Ovary (tissue), 9 donors: ENCODE results near the gene LIFR. TPM values are rescaled to one million over a fixed set of nuclear protein-coding genes. Genes with fewer than 3 reads are reported as not detected.

ENCODE experiments used
- DNase-seq, 5 donors: peaks; one replicate each; pipeline ENCODE4 v3.0.0-alpha.2; 2019 to 2020
- H3K27ac ChIP-seq, 2 donors: fragments of 200-600 bp; one replicate each; pipeline versions ENCODE4 v1.5.1 to v1.8.0; 2019 to 2022
- H3K27me3 ChIP-seq: fragments of 200-600 bp; one replicate; pipeline ENCODE4 v1.8.0; 2022
- H3K36me3 ChIP-seq: fragments of 200-600 bp; sonication (generic); one replicate; pipeline ENCODE4 v1.5.1; 2019
- H3K4me1 ChIP-seq: one replicate; pipeline ENCODE4 v1.8.1; 2013; ENCODE audit warnings: mild to moderate bottlenecking, moderate library complexity; ENCODE audit not compliant: insufficient read depth
- H3K4me3 ChIP-seq: fragments of 200-600 bp; sonication (generic); one replicate; pipeline ENCODE4 v1.5.1; 2017
- H3K9me3 ChIP-seq, 2 donors: fragments of 200-600 bp in 1 of 2; sonication (generic) in 1 of 2; one replicate each; pipeline versions ENCODE4 v1.5.1 to v1.8.1; 2013 to 2019; ENCODE audit warnings: mild to moderate bottlenecking in 1 of 2, moderate library complexity in 1 of 2
- EP300 ChIP-seq: sonication (generic); formaldehyde crosslinking; IDR thresholded peaks from one replicate; pipeline ENCODE4 v1.6.1; 2017; ENCODE audit warnings: antibody characterized with exemption
- POLR2A ChIP-seq: fragments of 450-650 bp; IDR thresholded peaks from one replicate; pipeline ENCODE4 v1.6.1; 2017; ENCODE audit warnings: antibody characterized with exemption, mild to moderate bottlenecking, moderate library complexity
- WGBS, 3 donors: extraction: QIAGEN DNeasy Blood & Tissue Kit in 1 of 3; methylation state at CpG; one replicate each; pipeline versions ENCODE4 v1.1.5 to v1.1.7; 2013 to 2017; 5-methylcytosine and 5-hydroxymethylcytosine counted together
- intact Hi-C, 4 donors: fragments of 100-400 bp; cut with DNase I; formaldehyde crosslinking; loops; one replicate each; pipeline versions ENCODE4 v1.11.0 to v1.15.1; 2022 to 2023
- polyA plus RNA-seq, 2 donors: library from polyadenylated mRNA; stranded (reverse); fragments of 200-250 nt in 1 of 2; fragments of 350-450 nt in 1 of 2; fragmentation: Illumina TruSeq in 1 of 2; extraction: RNeasy Lipid Tissue Mini Kit (QIAGEN cat#74804) in 1 of 2; gene quantifications; one replicate each; pipeline ENCODE4 v1.2.3, GENCODE V29; 2013 to 2014
- total RNA-seq, 7 donors: library from RNA; depleted of rRNA in 2 of 7; stranded (reverse); fragments of >200 nt in 2 of 7; fragmentation: NEBNext Ultra II Directional in 3 of 7; extraction: Animal tissue kit (Norgen Biotek cat#: 25700) in 3 of 7; gene quantifications; one replicate each; pipeline versions ENCODE4 v1.1.0 to v1.2.4, GENCODE V29; 2016 to 2023
- TF ChIP-seq, protein P1 (sequence below), 3 donors: fragments of 450-650 bp in 2 of 3; fragments of 200-600 bp in 1 of 3; IDR thresholded peaks; one replicate each; pipeline versions ENCODE4 v1.5.1 to v1.8.0; 2016 to 2022; ENCODE audit warnings: antibody characterized with exemption in 3 of 3, mild to moderate bottlenecking in 1 of 3
- donor health status: DM: no; HTN: no; CAD: no; lungs with moderate emphysema.
- donor health status: DM: no; HTN: no; CAD: no.
- donor health status: Bipolar disorder and iron deficiency.
- donor health status: DM: yes; HTN: yes; CAD: no.
- donor health status: DM: no; HTN: no; CAD: no.
- donor health status: DM: yes; HTN: yes; CAD: no.

LIFR gene
- total and polyA plus RNA-seq, 9 donors: 17.3 to 143 (median 89.3) TPM

DNA sequence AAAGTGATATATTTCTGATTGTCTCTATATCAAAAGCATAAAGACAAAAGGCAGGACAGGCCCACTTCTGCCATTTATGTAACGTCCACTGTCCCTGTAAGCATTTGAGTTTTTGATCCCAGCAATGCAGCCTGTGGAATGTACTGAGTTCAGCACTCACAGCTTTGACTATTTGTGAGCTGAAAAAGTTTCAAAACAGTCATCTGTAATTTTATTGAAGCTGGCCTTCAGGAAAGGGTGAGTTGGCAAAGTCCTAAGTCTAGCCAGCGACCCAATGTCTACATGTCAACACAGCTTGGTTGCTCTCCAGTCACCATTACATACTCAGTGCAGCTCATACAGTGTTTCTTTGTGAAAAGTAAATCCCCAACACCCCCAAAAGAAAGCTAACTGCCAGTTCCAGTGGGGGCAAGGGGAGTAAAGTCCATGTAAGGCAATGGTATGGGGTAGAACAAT lies 9.7 kb downstream of the LIFR start:
- no peaks in the 10 kb centered on the region for H3K9me3 ChIP-seq
- no peak for DNase-seq
- H3K27ac ChIP-seq: peak overlapping the region in 1 of 2 donors; percentile 31
- H3K4me1 ChIP-seq: peaks cover 17% of the 10 kb centered on the region
- TF ChIP-seq, protein P1, sequence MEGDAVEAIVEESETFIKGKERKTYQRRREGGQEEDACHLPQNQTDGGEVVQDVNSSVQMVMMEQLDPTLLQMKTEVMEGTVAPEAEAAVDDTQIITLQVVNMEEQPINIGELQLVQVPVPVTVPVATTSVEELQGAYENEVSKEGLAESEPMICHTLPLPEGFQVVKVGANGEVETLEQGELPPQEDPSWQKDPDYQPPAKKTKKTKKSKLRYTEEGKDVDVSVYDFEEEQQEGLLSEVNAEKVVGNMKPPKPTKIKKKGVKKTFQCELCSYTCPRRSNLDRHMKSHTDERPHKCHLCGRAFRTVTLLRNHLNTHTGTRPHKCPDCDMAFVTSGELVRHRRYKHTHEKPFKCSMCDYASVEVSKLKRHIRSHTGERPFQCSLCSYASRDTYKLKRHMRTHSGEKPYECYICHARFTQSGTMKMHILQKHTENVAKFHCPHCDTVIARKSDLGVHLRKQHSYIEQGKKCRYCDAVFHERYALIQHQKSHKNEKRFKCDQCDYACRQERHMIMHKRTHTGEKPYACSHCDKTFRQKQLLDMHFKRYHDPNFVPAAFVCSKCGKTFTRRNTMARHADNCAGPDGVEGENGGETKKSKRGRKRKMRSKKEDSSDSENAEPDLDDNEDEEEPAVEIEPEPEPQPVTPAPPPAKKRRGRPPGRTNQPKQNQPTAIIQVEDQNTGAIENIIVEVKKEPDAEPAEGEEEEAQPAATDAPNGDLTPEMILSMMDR (IDR thresholded peaks at IDR 0.05): no peak
- TF ChIP-seq EP300 (no peak), POLR2A (no peak)
- no peak overlapping the region for H3K4me3 ChIP-seq
- no peaks in the 10 kb centered on the region for H3K36me3 ChIP-seq
- intact Hi-C loops: no loop called here
- WGBS, 3 donors: 65 to 75% (median 65%) methylated on average over 2 of the region's 2 CpGs
- H3K27me3 ChIP-seq: no peaks in the 10 kb centered on the region

DNA sequence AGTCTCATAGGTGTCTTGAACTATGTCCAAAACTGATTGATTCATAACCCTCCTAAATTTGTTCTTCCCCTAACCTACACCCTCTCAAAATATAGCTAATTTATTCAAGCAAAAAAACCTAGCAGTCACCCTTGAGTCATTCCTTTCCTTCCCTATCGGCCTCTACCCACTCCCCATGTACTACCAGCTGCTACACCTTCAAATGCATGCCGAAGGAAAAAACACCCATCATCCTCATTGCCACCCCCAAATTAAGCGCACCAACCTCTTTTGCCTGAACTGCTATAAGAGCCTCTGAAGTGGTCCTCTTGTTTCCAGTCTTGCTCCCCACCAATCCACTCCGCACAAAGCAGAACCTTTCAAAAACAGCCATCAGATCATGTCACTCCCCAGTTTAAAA lies 12.6 kb downstream of the LIFR start:
- H3K9me3 ChIP-seq: no peaks in the 10 kb centered on the region
- 96 to 97% (median 96%) methylated on average over 4 of the region's 4 CpGs for WGBS, 3 donors
- TF ChIP-seq, protein P1 (IDR thresholded peaks at IDR 0.05): no peak
- TF ChIP-seq POLR2A: no peak
- TF ChIP-seq EP300: no peak
- no peaks in the 10 kb centered on the region for H3K36me3 ChIP-seq
- no peaks in the 10 kb centered on the region for H3K27me3 ChIP-seq
- H3K4me1 ChIP-seq: peaks cover 7% of the 10 kb centered on the region
- no peak overlapping the region for H3K27ac ChIP-seq
- intact Hi-C loops: no loop called here
- no peak overlapping the region for H3K4me3 ChIP-seq
- no peak for DNase-seq

DNA sequence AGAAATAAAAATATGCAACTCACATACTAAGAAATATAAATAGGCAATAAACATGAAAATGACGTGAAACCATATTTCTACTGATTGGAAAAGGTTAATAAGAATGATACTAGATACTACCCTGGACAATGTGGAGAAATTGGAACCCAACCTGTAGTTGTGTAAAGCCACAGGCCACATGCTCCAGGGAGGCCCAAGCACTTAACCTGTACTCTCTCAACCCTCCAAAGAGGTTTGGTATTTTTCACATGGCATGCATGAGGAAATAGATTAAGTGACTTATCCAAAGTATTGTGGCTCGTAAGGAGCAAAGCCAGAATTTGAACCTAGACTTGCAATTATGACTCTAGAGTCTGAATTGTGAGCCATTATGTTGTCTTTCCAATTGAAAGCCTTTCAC lies 13.4 kb downstream of the LIFR start:
- H3K4me1 ChIP-seq: peaks cover 4% of the 10 kb centered on the region
- H3K36me3 ChIP-seq: no peaks in the 10 kb centered on the region
- H3K27me3 ChIP-seq: no peaks in the 10 kb centered on the region
- no peaks in the 10 kb centered on the region for H3K9me3 ChIP-seq
- DNase-seq: no peak
- TF ChIP-seq, protein P1 (IDR thresholded peaks at IDR 0.05): no peak
- TF ChIP-seq EP300 (no peak), POLR2A (no peak)
- intact Hi-C loops: no loop called here
- H3K27ac ChIP-seq: no peak overlapping the region
- WGBS, 3 donors: 97 to 99% (median 97%) methylated on average over 2 of the region's 2 CpGs
- H3K4me3 ChIP-seq: no peak overlapping the region

DNA sequence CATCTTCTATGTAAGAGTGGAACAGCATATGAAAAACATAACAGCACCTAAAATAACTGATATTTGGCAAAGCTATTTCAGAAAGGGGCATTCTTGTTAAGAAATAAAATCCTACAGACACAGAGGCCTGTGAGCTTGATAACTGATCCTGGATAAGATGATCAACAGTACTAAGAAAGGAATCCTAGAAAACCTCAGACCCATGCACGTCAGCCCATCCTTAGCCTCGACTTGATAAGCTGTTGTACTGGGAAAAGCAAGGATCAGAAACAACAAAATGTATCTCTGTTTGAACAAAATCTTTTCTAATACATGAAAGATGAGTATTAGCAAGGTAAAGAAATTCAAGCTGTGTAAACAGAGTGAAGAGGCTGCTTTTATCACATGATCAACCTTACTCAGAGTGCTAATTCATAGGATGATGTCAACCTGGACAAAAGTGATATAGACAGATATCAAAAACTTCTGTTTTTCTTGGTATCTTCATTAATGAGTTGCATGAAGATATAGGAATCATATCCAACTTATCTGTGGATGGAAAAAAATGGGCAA lies 15.2 kb downstream of the LIFR start:
- Histone ChIP-seq H3K27me3 (no peaks in the 10 kb centered on the region), H3K36me3 (no peaks in the 10 kb centered on the region), H3K27ac (no peak overlapping the region), H3K4me3 (no peak overlapping the region), H3K9me3 (no peaks in the 10 kb centered on the region), H3K4me1 (no peaks in the 10 kb centered on the region)
- intact Hi-C loops: no loop called here
- DNase-seq: no peak
- 76 to 82% (median 79%) methylated on average over 2 of the region's 2 CpGs for whole genome bisulfite sequencing, 3 donors
- no peak for TF ChIP-seq POLR2A
- no peak for TF ChIP-seq EP300
- TF ChIP-seq, protein P1 (IDR thresholded peaks at IDR 0.05): no peak
